K562 (cell line): ENCODE results near the gene WDPCP. TPM values are rescaled to one million over a fixed set of nuclear protein-coding genes. Genes with fewer than 3 reads are reported as not detected.

ENCODE experiments used
- ATAC-seq: fragments of 200-7000 bp; cut with Tn5 transposase; 3 replicates; pipeline ENCODE4 v1.9.1; 2020; ENCODE audit warnings: moderate library complexity
- BruUV-seq: library from RNA; stranded (reverse); fragments of 400-500 nt; replicated peaks from 2 replicates; lab custom pipeline; 2021; lab: Mats Ljungman, UMichigan
- CTCF ChIA-PET: fragments of 300-600 bp; formaldehyde crosslinking; extraction: SDS; loops from one replicate; lab custom pipeline; 2021; ENCODE audit warnings: low intra/inter-chr PET ratio; lab: Yijun Ruan, JAX
- POLR2A ChIA-PET: fragments of 300-600, 350-650 bp; sonication (Branson Sonifier 250); formaldehyde crosslinking; extraction: SDS; loops from one replicate; lab custom pipeline; 2021; ENCODE audit warnings: antibody characterized with exemption, inconsistent platforms; lab: Yijun Ruan, JAX
- DNase-seq, 4 experiments: peaks; one replicate each; pipeline versions ENCODE4 v3.0.0 to v3.0.0-alpha.2; 2011 to 2018; ENCODE audit warnings: low spot score in 3 of 4, mixed read lengths in 3 of 4; ENCODE audit errors: extremely low read depth in 1 of 4
- FAIRE-seq: peaks from 2 replicates; lab custom pipeline; 2011; peaks lifted over from hg19 to GRCh38; lab: Jason Lieb, UNC
- H2AFZ ChIP-seq: 2 replicates; pipeline ENCODE4 v1.6.0; 2011; ENCODE audit warnings: low read depth, low read length, control low read depth, inconsistent platforms
- H3K27ac ChIP-seq: fragments of 200-600 bp; 3 replicates; pipeline ENCODE4 v1.8.0; 2011; ENCODE audit warnings: low read depth, mild to moderate bottlenecking, control low read depth, inconsistent platforms, low read length, moderate library complexity, mixed read lengths; ENCODE audit errors: extremely low read depth
- H3K27me3 ChIP-seq, 2 experiments: fragments of 300-600 bp in 1 of 2; 2 replicates in 1 of 2; 3 replicates in 1 of 2; pipeline versions ENCODE4 v1.6.0 to v1.8.0; 2011; ENCODE audit warnings: inconsistent platforms in 2 of 2, low read length in 2 of 2, mild to moderate bottlenecking in 1 of 2, mixed read lengths in 1 of 2, moderate library complexity in 1 of 2; ENCODE audit not compliant: control insufficient read depth in 2 of 2, insufficient read depth in 2 of 2
- H3K36me3 ChIP-seq: fragments of 300-600 bp; 3 replicates; pipeline ENCODE4 v1.8.0; 2011; ENCODE audit warnings: mild to moderate bottlenecking, low read length, inconsistent platforms; ENCODE audit not compliant: control insufficient read depth, insufficient read depth
- H3K4me1 ChIP-seq, 2 experiments: fragments of 200-600 bp in 1 of 2; replicated peaks in 1 of 2; 2 replicates in 1 of 2; 3 replicates in 1 of 2; pipeline versions ENCODE4 v1.5.1 to v1.8.0; 2011; ENCODE audit warnings: inconsistent platforms in 2 of 2, low read length in 2 of 2, mild to moderate bottlenecking in 1 of 2, mixed read lengths in 1 of 2, moderate library complexity in 1 of 2; ENCODE audit not compliant: control insufficient read depth in 2 of 2, insufficient read depth in 2 of 2
- H3K4me2 ChIP-seq: 2 replicates; pipeline ENCODE4 v1.6.1; 2011; ENCODE audit warnings: low read length, control low read depth, inconsistent platforms, mixed read lengths; ENCODE audit not compliant: insufficient read depth
- H3K4me3 ChIP-seq: fragments of 200-600 bp; sonication (generic), shearing (Covaris generic); 2 replicates; pipeline ENCODE4 v1.5.1; 2016; ENCODE audit warnings: control low read depth, inconsistent platforms
- H3K79me2 ChIP-seq: fragments of 200-600 bp; 3 replicates; pipeline ENCODE4 v1.8.0; 2011; ENCODE audit warnings: low read length, inconsistent platforms; ENCODE audit not compliant: control insufficient read depth, insufficient read depth
- H3K9ac ChIP-seq, 2 experiments: 2 replicates each; pipeline versions ENCODE4 v1.6.0 to v1.6.1; 2011; ENCODE audit warnings: low read depth in 2 of 2, low read length in 2 of 2, control low read depth in 1 of 2, inconsistent platforms in 1 of 2, mild to moderate bottlenecking in 1 of 2, mixed read lengths in 1 of 2; ENCODE audit not compliant: insufficient read depth in 1 of 2
- H3K9me1 ChIP-seq: one replicate; pipeline ENCODE4 v1.6.0; 2011; ENCODE audit warnings: inconsistent platforms, mild to moderate bottlenecking, low read length, moderate library complexity; ENCODE audit not compliant: control insufficient read depth, insufficient read depth
- H3K9me3 ChIP-seq: replicated peaks from 2 replicates; pipeline ENCODE4 v1.5.1; 2011; ENCODE audit warnings: low read depth, low read length, inconsistent platforms; ENCODE audit not compliant: control insufficient read depth, insufficient read depth
- H4K20me1 ChIP-seq: replicated peaks from 2 replicates; pipeline ENCODE4 v1.6.1; 2011; ENCODE audit warnings: low read length, inconsistent platforms, mixed read lengths; ENCODE audit not compliant: control insufficient read depth, insufficient read depth
- ARID1B ChIP-seq: fragments of 450-650 bp; IDR thresholded peaks from 2 replicates; pipeline ENCODE4 v1.6.1; 2016; ENCODE audit warnings: antibody characterized with exemption, mild to moderate bottlenecking, inconsistent platforms
- ERF ChIP-seq: fragments of 450-650 bp; formaldehyde crosslinking; IDR thresholded peaks from 2 replicates; pipeline ENCODE4 v1.4.0; 2020; ENCODE audit warnings: mild to moderate bottlenecking, mixed read lengths
- MAFF ChIP-seq: IDR thresholded peaks from 2 replicates; pipeline ENCODE4 v1.6.1; 2012; ENCODE audit warnings: low read length, improper control_type of control experiment
- MAZ ChIP-seq, 2 experiments: fragments of 450-650 bp in 1 of 2; sonication (generic) in 1 of 2; formaldehyde crosslinking; IDR thresholded peaks in 1 of 2; conservative IDR thresholded peaks in 1 of 2; 2 replicates each; pipeline versions ENCODE4 v1.4.0 to v1.5.0; 2020; ENCODE audit warnings: mild to moderate bottlenecking in 1 of 2, missing genetic modification reagents in 1 of 2
- STAT5B ChIP-seq: fragments of 250-450 bp; sonication (Bioruptor Pico); IDR thresholded peaks from 2 replicates; pipeline ENCODE4 v1.8.0; 2021; ENCODE audit warnings: mild to moderate bottlenecking, inconsistent platforms
- TAF1 ChIP-seq: IDR thresholded peaks from 2 replicates; pipeline ENCODE4 v1.6.1; 2011; ENCODE audit warnings: mild to moderate bottlenecking, low read length, moderate library complexity; ENCODE audit not compliant: insufficient read depth, control insufficient read depth, severe bottlenecking; ENCODE audit errors: extremely low read depth
- TAF15 ChIP-seq: fragments of 200-400 bp; formaldehyde crosslinking; IDR thresholded peaks from 2 replicates; pipeline ENCODE4 v1.6.1; 2017; ENCODE audit warnings: mild to moderate bottlenecking, low read depth, low read length, moderate library complexity
- ZNF217 ChIP-seq: sonication (generic); formaldehyde crosslinking; IDR thresholded peaks from 2 replicates; pipeline ENCODE4 v1.8.0; 2022; ENCODE audit warnings: mild to moderate bottlenecking, missing genetic modification reagents
- ZNF316 ChIP-seq: fragments of 450-650 bp; IDR thresholded peaks from 2 replicates; pipeline ENCODE4 v1.6.1; 2016
- WGBS: fragments of 100-300 bp; shearing (Covaris generic); methylation state at CpG from one replicate; pipeline ENCODE4 v1.1.6; 2016; ENCODE audit warnings: low coverage, mixed read lengths; ENCODE audit not compliant: insufficient coverage; ENCODE audit errors: missing lambda C conversion rate; 5-methylcytosine and 5-hydroxymethylcytosine counted together
- in situ Hi-C: fragments of 300-500 bp; cut with MboI; formaldehyde crosslinking; loops from 4 replicates; pipeline ENCODE4 v1.15.0; 2018; ENCODE audit warnings: inconsistent platforms, mixed read lengths
- intact Hi-C: fragments of 100-400 bp; cut with micrococcal nuclease; formaldehyde crosslinking; loops from 2 replicates; pipeline ENCODE4 v1.14.2; 2022
- polyA plus RNA-seq, 8 experiments: library from polyadenylated mRNA; depleted of rRNA in 4 of 8; stranded (reverse) in 5 of 8; unstranded in 3 of 8; fragments of >200 nt; fragmentation: Nextera tagmentation in 2 of 8; fragmentation: Illumina TruSeq in 1 of 8; extraction: Ambion mirVana in 2 of 8; extraction: Trizol in 1 of 8; gene quantifications; 2 replicates each; pipeline versions ENCODE4 v1.2.1 to v1.2.3, GENCODE V29; 2011 to 2014; ENCODE audit warnings: inconsistent platforms in 1 of 8, missing spikeins in 1 of 8
- total RNA-seq, 7 experiments: library from RNA; depleted of rRNA in 6 of 7; stranded (reverse); fragments of >200 nt in 6 of 7; fragmentation: Illumina TruSeq in 2 of 7; extraction: Trizol in 2 of 7; gene quantifications; 2 replicates each; pipeline versions ENCODE4 v1.2.1 to v1.2.3, GENCODE V29; 2011 to 2021; ENCODE audit warnings: low replicate concordance in 1 of 7
- TF ChIP-seq, protein P1 (sequence below): sonication (generic); formaldehyde crosslinking; IDR thresholded peaks from 2 replicates; pipeline ENCODE4 v1.8.1; 2023; ENCODE audit warnings: mild to moderate bottlenecking, missing genetic modification reagents
- TF ChIP-seq, protein P2 (sequence below): sonication (generic); formaldehyde crosslinking; IDR thresholded peaks from 2 replicates; pipeline ENCODE4 v1.8.1; 2022; ENCODE audit warnings: missing genetic modification reagents

Gene WDPCP
- total and polyA plus RNA-seq, 9 of the 15 experiments (the other 6 are each of a cell fraction or from before 2014, with no cell fraction given): 1.4 to 6.4 (median 5.5) TPM

DNA sequence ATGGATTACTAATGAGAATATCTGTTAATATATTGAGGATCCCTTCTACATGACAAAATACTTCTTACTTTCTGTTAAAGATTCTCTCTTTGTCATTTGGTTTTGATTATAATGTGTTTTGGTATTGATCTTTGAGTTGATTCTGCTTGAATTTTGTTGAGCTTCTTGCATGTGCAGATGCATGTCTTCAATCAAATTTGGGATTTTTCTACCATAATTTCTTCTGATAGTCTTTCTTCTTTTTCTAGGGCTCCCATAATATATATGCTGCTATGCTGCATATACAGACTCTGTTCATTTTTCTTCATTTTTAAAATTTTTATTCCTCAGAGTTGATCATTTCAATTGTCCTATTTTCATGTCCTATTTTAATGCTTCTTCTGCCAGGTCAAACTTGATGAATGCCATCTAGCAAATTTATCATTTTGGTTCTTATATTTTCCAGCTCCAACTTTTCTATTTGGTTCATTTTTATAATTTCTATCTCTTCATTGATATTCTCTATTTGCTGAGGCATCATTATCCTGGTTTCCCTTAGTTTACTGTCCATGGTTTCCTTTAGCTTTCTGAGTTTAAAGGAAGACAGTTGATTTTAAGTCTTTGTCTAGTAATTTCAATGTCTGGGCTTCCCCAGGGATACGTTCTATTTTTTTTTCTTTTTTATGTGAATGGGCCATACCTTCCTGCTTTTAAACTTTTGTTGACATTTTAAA, 244.7 kb downstream of the WDPCP start:
- no peak for DNase-seq
- Histone ChIP-seq H2AFZ (no peak overlapping the region), H3K36me3 (no peaks in the 10 kb centered on the region), H3K4me1 (no peaks in the 10 kb centered on the region), H3K4me3 (no peak overlapping the region), H3K27me3 (no peaks in the 10 kb centered on the region), H3K9ac (no peak overlapping the region), H3K79me2 (no peaks in the 10 kb centered on the region), H4K20me1 (no peaks in the 10 kb centered on the region), H3K9me3 (no peaks in the 10 kb centered on the region), H3K4me2 (no peak overlapping the region), H3K27ac (no peak overlapping the region), H3K9me1 (no peaks in the 10 kb centered on the region)
- no TSS peak for BruUV-seq
- in situ Hi-C loops: no loop called here
- ChIA-PET CTCF (no interaction called here), POLR2A (interaction anchor here (0.6 kb wide), 1 partner anchor 1088 kb away, joined by 3 read pairs; no protein-coding TSS in a partner anchor)
- TF ChIP-seq ZNF316: peak; percentile 56
- TF ChIP-seq ERF (CRISPR knock-in tag): no peak
- WGBS: 20% methylated on average over 1 of the region's 1 CpG
- no peak for FAIRE-seq
- intact Hi-C loops: no loop called here
- ATAC-seq: no peak

DNA sequence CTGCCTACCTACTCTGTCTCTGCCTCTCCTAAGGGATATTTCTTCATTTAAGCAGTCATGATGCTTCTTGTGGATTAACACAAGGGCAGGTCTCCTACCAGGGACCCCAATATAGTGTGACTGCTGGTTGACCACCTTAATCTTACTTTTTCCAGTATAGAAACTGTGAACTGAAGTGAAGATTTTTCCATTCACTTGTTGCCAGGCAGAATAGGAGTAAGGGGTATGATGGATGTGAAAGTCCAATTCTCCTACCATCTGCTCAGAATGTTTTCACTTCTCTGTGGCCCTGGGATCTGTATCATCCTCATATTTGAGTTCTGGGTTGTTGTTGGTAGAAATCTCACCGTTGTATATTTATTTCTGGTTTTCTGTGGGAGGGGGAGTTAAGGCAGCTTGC, 247.8 kb downstream of the WDPCP start:
- POLR2A ChIA-PET: no interaction called here
- Histone ChIP-seq H3K27me3 (no peaks in the 10 kb centered on the region), H3K79me2 (no peaks in the 10 kb centered on the region), H3K4me3 (no peak overlapping the region), H2AFZ (no peak overlapping the region), H3K27ac (no peak overlapping the region), H3K9me1 (no peaks in the 10 kb centered on the region), H3K36me3 (no peaks in the 10 kb centered on the region), H4K20me1 (no peaks in the 10 kb centered on the region), H3K4me2 (no peak overlapping the region), H3K9ac (no peak overlapping the region), H3K4me1 (no peaks in the 10 kb centered on the region), H3K9me3 (no peaks in the 10 kb centered on the region)
- ATAC-seq (no peak), DNase-seq (no peak), FAIRE-seq (peak; percentile 11)
- CTCF ChIA-PET: no interaction called here
- BruUV-seq: no TSS peak
- intact Hi-C loops (no loop called here), in situ Hi-C loops (no loop called here)
- WGBS: 0% methylated on average over 1 of the region's 1 CpG
- TF ChIP-seq STAT5B (CRISPR knock-in tag): no peak
- TF ChIP-seq, protein P1, sequence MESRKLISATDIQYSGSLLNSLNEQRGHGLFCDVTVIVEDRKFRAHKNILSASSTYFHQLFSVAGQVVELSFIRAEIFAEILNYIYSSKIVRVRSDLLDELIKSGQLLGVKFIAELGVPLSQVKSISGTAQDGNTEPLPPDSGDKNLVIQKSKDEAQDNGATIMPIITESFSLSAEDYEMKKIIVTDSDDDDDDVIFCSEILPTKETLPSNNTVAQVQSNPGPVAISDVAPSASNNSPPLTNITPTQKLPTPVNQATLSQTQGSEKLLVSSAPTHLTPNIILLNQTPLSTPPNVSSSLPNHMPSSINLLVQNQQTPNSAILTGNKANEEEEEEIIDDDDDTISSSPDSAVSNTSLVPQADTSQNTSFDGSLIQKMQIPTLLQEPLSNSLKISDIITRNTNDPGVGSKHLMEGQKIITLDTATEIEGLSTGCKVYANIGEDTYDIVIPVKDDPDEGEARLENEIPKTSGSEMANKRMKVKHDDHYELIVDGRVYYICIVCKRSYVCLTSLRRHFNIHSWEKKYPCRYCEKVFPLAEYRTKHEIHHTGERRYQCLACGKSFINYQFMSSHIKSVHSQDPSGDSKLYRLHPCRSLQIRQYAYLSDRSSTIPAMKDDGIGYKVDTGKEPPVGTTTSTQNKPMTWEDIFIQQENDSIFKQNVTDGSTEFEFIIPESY (CRISPR knock-in tag): no peak
- TF ChIP-seq MAFF: no peak
- no peak for TF ChIP-seq MAZ (CRISPR knock-in tag; conservative IDR thresholded peaks at IDR 0.05 in 1 of 2, IDR thresholded peaks at IDR 0.05 in 1 of 2)
- no peak for TF ChIP-seq ARID1B
- TF ChIP-seq, protein P2, sequence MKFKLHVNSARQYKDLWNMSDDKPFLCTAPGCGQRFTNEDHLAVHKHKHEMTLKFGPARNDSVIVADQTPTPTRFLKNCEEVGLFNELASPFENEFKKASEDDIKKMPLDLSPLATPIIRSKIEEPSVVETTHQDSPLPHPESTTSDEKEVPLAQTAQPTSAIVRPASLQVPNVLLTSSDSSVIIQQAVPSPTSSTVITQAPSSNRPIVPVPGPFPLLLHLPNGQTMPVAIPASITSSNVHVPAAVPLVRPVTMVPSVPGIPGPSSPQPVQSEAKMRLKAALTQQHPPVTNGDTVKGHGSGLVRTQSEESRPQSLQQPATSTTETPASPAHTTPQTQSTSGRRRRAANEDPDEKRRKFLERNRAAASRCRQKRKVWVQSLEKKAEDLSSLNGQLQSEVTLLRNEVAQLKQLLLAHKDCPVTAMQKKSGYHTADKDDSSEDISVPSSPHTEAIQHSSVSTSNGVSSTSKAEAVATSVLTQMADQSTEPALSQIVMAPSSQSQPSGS (CRISPR knock-in tag): no peak
- no peak for TF ChIP-seq TAF1
- no peak for TF ChIP-seq ZNF217 (CRISPR knock-in tag)
- no peak for TF ChIP-seq TAF15
- TF ChIP-seq ERF (CRISPR knock-in tag): no peak
